Measurements from ENCODE around the gene OLFM1. TPM values are rescaled to one million over a fixed set of nuclear protein-coding genes. Genes with fewer than 3 reads are reported as not detected.

OLFM1 gene
- 1 to 10 TPM in 2 of 5 experiments, under 1 TPM in 2, not detected in 1; 0.19 to 2.1 (median 0.87) TPM for total RNA-seq
- polyA plus RNA-seq = not detected
- total RNA-seq = not detected

DNA sequence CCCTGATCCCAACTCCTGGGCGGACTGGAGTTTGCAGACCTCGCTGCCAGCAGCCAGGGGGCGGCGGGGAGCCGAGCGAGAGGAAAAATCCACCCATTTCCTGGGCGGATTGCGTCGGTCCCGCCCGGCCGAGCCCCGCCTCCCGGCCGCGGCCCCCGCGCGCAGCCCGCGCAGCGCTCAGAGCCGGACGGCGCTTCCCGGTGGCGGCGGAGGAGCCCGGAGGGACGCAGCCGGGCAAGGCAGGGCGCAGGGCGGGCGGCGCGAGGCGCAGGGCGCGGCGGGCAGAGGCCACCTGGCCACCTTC, at the start of gene OLFM1:
OLFM1 (plus strand) TSS at position 180 of the 304 bp plus-strand sequence. CDS start 322 bp downstream, outside the sequence.
- Mint-ChIP-seq H3K27ac (no peak within 1 kb of the TSS), H3K9me3 (peaks cover 0 to 8% (median 0%) of the 10 kb centered on the region in 11 donors), H3K4me1 (peaks cover 0 to 10% (median 6%) of the 10 kb centered on the region in 7 donors), H3K36me3 (peaks cover 0 to 3% (median 0%) of the 10 kb centered on the region in 5 donors), H3K4me3 (peak within 1 kb of the TSS in 2 of 10 donors; percentile 45 to 73), H3K27me3 (peaks cover 30 to 76% (median 41%) of the 10 kb centered on the region in 5 donors)
- Histone ChIP-seq H3K9me3 (ENCODE audit: control insufficient read depth in 2 of 3, low read length in 3 of 3) (no peaks in the 10 kb centered on the region), H3K27ac (ENCODE audit: low read depth, low read length) (no peak within 1 kb of the TSS), H3K4me1 (ENCODE audit: control insufficient read depth in 2 of 2, insufficient read depth in 2 of 2, low read length in 2 of 2) (no peaks in the 10 kb centered on the region), H3K27me3 (ENCODE audit: control insufficient read depth in 2 of 2, insufficient read depth in 2 of 2, low read length in 2 of 2) (no peaks in the 10 kb centered on the region), H3K4me3 (ENCODE audit: low read length) (no peak within 1 kb of the TSS), H3K36me3 (ENCODE audit: control insufficient read depth in 2 of 3, insufficient read depth in 3 of 3, low read length in 3 of 3) (no peaks in the 10 kb centered on the region)
- DNase-seq (peak in 1 of 9 donors; percentile 55), ATAC-seq (no peak)
- ChIA-PET POLR2A (no interaction called here), CTCF (no interaction called here)
- intact Hi-C loops (cut with micrococcal nuclease) = loop anchor here (1.0 to 5.0 kb wide), 3 partner anchors 180 to 325 kb away; no protein-coding TSS in a partner anchor

DNA sequence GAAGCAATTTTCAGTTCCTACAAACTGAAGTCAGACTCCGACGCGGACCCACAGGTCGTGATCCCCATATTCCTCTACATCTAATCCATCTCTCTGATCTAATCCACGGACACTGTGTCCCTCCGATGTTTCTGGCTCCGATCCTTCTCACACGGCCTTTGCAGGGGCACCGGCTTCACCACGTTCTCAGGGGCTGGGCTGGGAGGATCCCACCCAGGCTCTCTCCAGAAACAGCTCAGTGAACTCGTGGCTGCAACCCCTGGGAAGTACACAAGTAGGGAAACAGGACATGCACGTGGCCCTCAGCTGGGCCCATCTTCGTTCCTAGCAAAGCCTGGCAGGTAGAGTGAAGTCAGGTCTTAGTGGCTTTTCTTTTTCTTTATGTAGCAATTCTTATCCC, 49.1 kb upstream of the OLFM1 start:
- peaks cover 0 to 4% (median 0%) of the 10 kb centered on the region in 7 donors for H3K4me1 Mint-ChIP-seq
- ATAC-seq (no peak), DNase-seq (no peak)
- peaks cover 0 to 12% (median 7%) of the 10 kb centered on the region in 5 donors for H3K27me3 Mint-ChIP-seq
- Histone ChIP-seq H3K4me3 (ENCODE audit: low read length) (no peak overlapping the region), H3K27ac (ENCODE audit: low read depth, low read length) (no peak overlapping the region), H3K4me1 (ENCODE audit: control insufficient read depth in 2 of 2, insufficient read depth in 2 of 2, low read length in 2 of 2) (no peaks in the 10 kb centered on the region), H3K9me3 (ENCODE audit: control insufficient read depth in 2 of 3, low read length in 3 of 3) (no peaks in the 10 kb centered on the region), H3K36me3 (ENCODE audit: control insufficient read depth in 2 of 3, insufficient read depth in 3 of 3, low read length in 3 of 3) (no peaks in the 10 kb centered on the region), H3K27me3 (ENCODE audit: control insufficient read depth in 2 of 2, insufficient read depth in 2 of 2, low read length in 2 of 2) (no peaks in the 10 kb centered on the region)
- intact Hi-C loops (cut with micrococcal nuclease) = no loop called here
- H3K4me3 Mint-ChIP-seq = no peak overlapping the region
- ChIA-PET CTCF (no interaction called here), POLR2A (no interaction called here)
- no peak overlapping the region for H3K27ac Mint-ChIP-seq
- no peaks in the 10 kb centered on the region for H3K36me3 Mint-ChIP-seq
- no peaks in the 10 kb centered on the region for H3K9me3 Mint-ChIP-seq

DNA sequence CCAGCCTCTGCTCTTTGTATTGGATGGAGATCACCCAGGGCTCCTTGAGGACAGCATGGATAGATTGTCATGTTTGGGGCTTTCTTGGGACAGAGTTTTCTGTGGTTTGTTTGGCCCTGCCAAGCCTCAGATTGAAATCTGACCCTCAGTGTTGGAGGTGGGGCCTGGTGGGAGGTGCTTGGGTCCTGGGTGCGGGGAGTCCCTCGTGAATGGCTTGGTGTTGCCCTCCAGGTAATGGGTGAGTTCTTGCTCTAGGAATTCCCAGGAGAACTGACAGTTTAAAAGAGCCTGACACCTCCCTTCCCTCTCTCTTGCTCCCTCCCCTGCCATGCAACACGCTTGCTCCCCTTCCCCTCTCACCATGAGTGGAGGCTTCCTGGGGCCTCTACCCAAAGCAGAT, 48.6 kb upstream of the OLFM1 start:
- Histone ChIP-seq H3K27me3 (ENCODE audit: control insufficient read depth in 2 of 2, insufficient read depth in 2 of 2, low read length in 2 of 2) (no peaks in the 10 kb centered on the region), H3K4me1 (ENCODE audit: control insufficient read depth in 2 of 2, insufficient read depth in 2 of 2, low read length in 2 of 2) (no peaks in the 10 kb centered on the region), H3K4me3 (ENCODE audit: low read length) (no peak overlapping the region), H3K27ac (ENCODE audit: low read depth, low read length) (no peak overlapping the region), H3K9me3 (ENCODE audit: control insufficient read depth in 2 of 3, low read length in 3 of 3) (no peaks in the 10 kb centered on the region), H3K36me3 (ENCODE audit: control insufficient read depth in 2 of 3, insufficient read depth in 3 of 3, low read length in 3 of 3) (no peaks in the 10 kb centered on the region)
- intact Hi-C loops (cut with micrococcal nuclease) = no loop called here
- no peak overlapping the region for H3K4me3 Mint-ChIP-seq
- H3K4me1 Mint-ChIP-seq = peaks cover 0 to 4% (median 0%) of the 10 kb centered on the region in 7 donors
- ChIA-PET POLR2A (no interaction called here), CTCF (no interaction called here)
- ATAC-seq (no peak), DNase-seq (no peak)
- H3K27me3 Mint-ChIP-seq = peaks cover 0 to 12% (median 7%) of the 10 kb centered on the region in 5 donors
- H3K27ac Mint-ChIP-seq = no peak overlapping the region
- H3K9me3 Mint-ChIP-seq = no peaks in the 10 kb centered on the region
- H3K36me3 Mint-ChIP-seq = no peaks in the 10 kb centered on the region

DNA sequence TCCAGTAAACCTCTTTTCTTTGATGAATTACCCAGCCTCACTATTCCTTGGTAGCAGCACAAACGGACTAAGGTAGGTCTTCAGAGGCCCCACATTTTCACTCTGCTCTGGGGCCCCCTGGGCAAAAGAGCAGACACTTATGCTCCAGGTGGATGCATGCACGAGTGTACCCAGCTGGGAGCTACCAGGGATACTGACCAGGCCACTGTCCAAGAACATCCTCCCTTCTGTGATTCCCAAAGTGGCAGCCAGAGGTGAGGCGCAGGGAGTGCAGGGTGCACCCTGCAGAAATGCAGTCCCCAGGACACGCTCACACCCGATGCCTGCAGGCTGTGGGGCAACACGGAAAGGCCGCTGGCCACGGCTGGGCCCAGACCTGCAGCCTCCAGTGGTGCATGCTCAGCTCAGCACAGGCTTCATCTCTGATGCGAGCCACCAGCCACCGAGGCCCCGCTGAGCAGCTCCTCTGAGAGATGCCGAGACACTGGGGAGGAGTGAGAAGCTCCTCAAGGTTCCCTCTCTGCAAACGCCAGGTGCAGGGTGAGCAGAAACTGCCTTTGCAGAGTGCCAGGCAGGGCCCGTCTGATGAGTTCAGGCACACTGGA, 48.1 kb upstream of the OLFM1 start:
- Mint-ChIP-seq H3K36me3 (no peaks in the 10 kb centered on the region), H3K4me1 (peaks cover 0 to 2% (median 0%) of the 10 kb centered on the region in 7 donors), H3K27me3 (peaks cover 0 to 17% (median 5%) of the 10 kb centered on the region in 5 donors), H3K9me3 (no peaks in the 10 kb centered on the region), H3K4me3 (no peak overlapping the region), H3K27ac (no peak overlapping the region)
- intact Hi-C loops (cut with micrococcal nuclease) = no loop called here
- Histone ChIP-seq H3K9me3 (ENCODE audit: control insufficient read depth in 2 of 3, low read length in 3 of 3) (no peaks in the 10 kb centered on the region), H3K4me1 (ENCODE audit: control insufficient read depth in 2 of 2, insufficient read depth in 2 of 2, low read length in 2 of 2) (no peaks in the 10 kb centered on the region), H3K4me3 (ENCODE audit: low read length) (no peak overlapping the region), H3K36me3 (ENCODE audit: control insufficient read depth in 2 of 3, insufficient read depth in 3 of 3, low read length in 3 of 3) (no peaks in the 10 kb centered on the region), H3K27me3 (ENCODE audit: control insufficient read depth in 2 of 2, insufficient read depth in 2 of 2, low read length in 2 of 2) (no peaks in the 10 kb centered on the region), H3K27ac (ENCODE audit: low read depth, low read length) (no peak overlapping the region)
- DNase-seq (no peak), ATAC-seq (no peak)
- POLR2A ChIA-PET = no interaction called here
- CTCF ChIA-PET = no interaction called here

DNA sequence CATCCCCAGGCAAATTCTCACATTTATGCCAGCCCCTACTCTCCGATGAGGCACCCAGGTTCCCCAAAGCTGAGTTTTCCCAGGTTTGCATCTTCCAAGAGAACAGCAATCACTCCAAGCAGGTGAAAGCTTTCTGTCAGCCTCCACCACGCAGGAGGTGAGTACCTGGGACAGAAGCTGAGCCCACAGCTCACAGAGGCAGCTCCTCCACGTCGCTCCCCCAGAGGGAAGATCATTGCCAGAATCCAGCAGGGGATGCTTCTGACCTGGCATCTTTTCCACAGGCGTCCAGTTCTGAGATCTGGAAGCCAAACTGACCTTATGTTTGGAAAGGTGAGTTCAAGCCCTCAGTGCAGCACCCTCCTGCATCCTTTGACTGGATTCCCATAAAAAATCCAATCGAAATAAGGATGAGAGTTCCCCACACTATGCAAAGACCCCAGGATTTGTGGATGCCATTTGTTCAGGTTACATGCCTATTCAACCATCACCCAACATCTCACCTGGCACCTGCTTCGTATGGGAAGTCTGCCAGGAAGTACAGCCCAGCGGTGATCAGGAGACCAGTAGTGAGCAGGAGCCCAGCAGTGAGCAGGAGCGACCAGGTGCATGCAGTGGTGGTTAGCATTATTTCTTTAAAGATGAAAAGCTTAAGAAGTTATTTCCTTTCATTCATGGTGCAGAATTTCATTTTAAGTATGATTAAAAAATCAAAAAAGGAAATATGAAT, 47.4 kb upstream of the OLFM1 start:
- H3K27me3 Mint-ChIP-seq = peaks cover 0 to 24% (median 5%) of the 10 kb centered on the region in 5 donors
- Histone ChIP-seq H3K36me3 (ENCODE audit: control insufficient read depth in 2 of 3, insufficient read depth in 3 of 3, low read length in 3 of 3) (no peaks in the 10 kb centered on the region), H3K4me3 (ENCODE audit: low read length) (no peak overlapping the region), H3K9me3 (ENCODE audit: control insufficient read depth in 2 of 3, low read length in 3 of 3) (no peaks in the 10 kb centered on the region), H3K27me3 (ENCODE audit: control insufficient read depth in 2 of 2, insufficient read depth in 2 of 2, low read length in 2 of 2) (no peaks in the 10 kb centered on the region), H3K27ac (ENCODE audit: low read depth, low read length) (no peak overlapping the region), H3K4me1 (ENCODE audit: control insufficient read depth in 2 of 2, insufficient read depth in 2 of 2, low read length in 2 of 2) (no peaks in the 10 kb centered on the region)
- H3K27ac Mint-ChIP-seq = no peak overlapping the region
- H3K9me3 Mint-ChIP-seq = no peaks in the 10 kb centered on the region
- intact Hi-C loops (cut with micrococcal nuclease) = no loop called here
- no peak overlapping the region for H3K4me3 Mint-ChIP-seq
- no peaks in the 10 kb centered on the region for H3K36me3 Mint-ChIP-seq
- CTCF ChIA-PET = no interaction called here
- peaks cover 0 to 2% (median 0%) of the 10 kb centered on the region in 7 donors for H3K4me1 Mint-ChIP-seq
- DNase-seq = no peak
- POLR2A ChIA-PET = interaction anchor here (0.8 kb wide), 1 partner anchor 313 kb away, joined by 3 read pairs; no protein-coding TSS in a partner anchor
- no peak for ATAC-seq

DNA sequence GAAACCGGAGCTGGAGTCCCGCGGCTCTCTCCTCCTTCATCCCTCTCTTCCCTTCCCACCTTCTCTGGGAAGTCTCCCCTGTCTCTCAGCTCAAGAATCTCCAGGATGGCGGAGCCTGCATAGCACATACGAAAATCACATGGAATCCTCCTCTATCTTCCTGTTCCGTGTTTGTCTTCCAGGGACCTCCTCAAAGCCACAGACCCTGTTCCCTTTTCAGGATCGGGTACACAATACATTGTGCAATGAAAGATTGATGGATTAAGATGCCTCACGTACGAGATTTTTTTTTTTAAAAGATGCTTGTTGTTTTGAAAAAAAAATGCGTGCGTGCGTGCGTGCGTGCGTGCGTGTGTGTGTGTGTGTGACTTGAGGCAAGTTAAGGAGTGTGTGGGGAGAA, 46.6 kb upstream of the OLFM1 start:
- Mint-ChIP-seq H3K4me3 (no peak overlapping the region), H3K27ac (no peak overlapping the region), H3K36me3 (no peaks in the 10 kb centered on the region), H3K9me3 (no peaks in the 10 kb centered on the region), H3K4me1 (peaks cover 0 to 6% (median 0%) of the 10 kb centered on the region in 7 donors), H3K27me3 (peaks cover 0 to 24% (median 10%) of the 10 kb centered on the region in 5 donors)
- no peak overlapping the region for H3K27ac ChIP-seq (ENCODE audit: low read depth, low read length)
- H3K4me3 ChIP-seq (ENCODE audit: low read length) = no peak overlapping the region
- ChIA-PET CTCF (no interaction called here), POLR2A (no interaction called here)
- intact Hi-C loops (cut with micrococcal nuclease) = no loop called here
- H3K27me3 ChIP-seq (ENCODE audit: control insufficient read depth in 2 of 2, insufficient read depth in 2 of 2, low read length in 2 of 2) = no peaks in the 10 kb centered on the region
- DNase-seq = no peak
- ATAC-seq = no peak
- H3K4me1 ChIP-seq (ENCODE audit: control insufficient read depth in 2 of 2, insufficient read depth in 2 of 2, low read length in 2 of 2) = no peaks in the 10 kb centered on the region
- no peaks in the 10 kb centered on the region for H3K9me3 ChIP-seq (ENCODE audit: control insufficient read depth in 2 of 3, low read length in 3 of 3)
- H3K36me3 ChIP-seq (ENCODE audit: control insufficient read depth in 2 of 3, insufficient read depth in 3 of 3, low read length in 3 of 3) = no peaks in the 10 kb centered on the region

All from naive thymus-derived CD4-positive, alpha-beta T cell (primary cell).